Measurements from ENCODE around the gene NRXN3. TPM values are rescaled to one million over a fixed set of nuclear protein-coding genes. Genes with fewer than 3 reads are reported as not detected.

Gene NRXN3
- total and polyA plus RNA-seq, 4 donors = 1.4 to 8.3 (median 4.4) TPM

- H3K27ac ChIP-seq (ENCODE audit: low read depth in 1 of 2, low read length in 1 of 2) = no peak overlapping the region
- H3K4me3 ChIP-seq = no peak overlapping the region
- no peaks in the 10 kb centered on the region for H3K9me3 ChIP-seq (ENCODE audit: control insufficient read depth in 4 of 4, insufficient read depth in 3 of 4, low read length in 3 of 4)
- no peak for DNase-seq
- TF ChIP-seq CTCF (IDR thresholded peaks at IDR 0.05; ENCODE audit: control extremely low read depth, extremely low read depth) = no peak
- ATAC-seq (ENCODE audit: insufficient read depth, low FRiP score) = no peak
- H3K36me3 ChIP-seq (ENCODE audit: control insufficient read depth in 4 of 4, insufficient read depth in 4 of 4, low read length in 4 of 4) = no peaks in the 10 kb centered on the region
- H3K4me1 ChIP-seq (ENCODE audit: control insufficient read depth in 5 of 5, insufficient read depth in 5 of 5, low read length in 5 of 5) = peaks cover 0 to 27% (median 6%) of the 10 kb centered on the region in 5 donors
- H3K9ac ChIP-seq (ENCODE audit: insufficient read depth in 1 of 2, low read length in 2 of 2) = no peak overlapping the region
- H3K27me3 ChIP-seq (ENCODE audit: control insufficient read depth in 3 of 3, insufficient read depth in 3 of 3, low read length in 2 of 3) = no peaks in the 10 kb centered on the region
Observed at GRCh38 chr14:79599239-79599638, 1429.1 kb downstream of the NRXN3 start.

GRCh38 chr14:79600406-79600805, 1430.2 kb downstream of the NRXN3 start:
- H3K9me3 ChIP-seq (ENCODE audit: control insufficient read depth in 4 of 4, insufficient read depth in 3 of 4, low read length in 3 of 4) = no peaks in the 10 kb centered on the region
- H3K27ac ChIP-seq (ENCODE audit: low read depth in 1 of 2, low read length in 1 of 2) = no peak overlapping the region
- DNase-seq = no peak
- no peaks in the 10 kb centered on the region for H3K36me3 ChIP-seq (ENCODE audit: control insufficient read depth in 4 of 4, insufficient read depth in 4 of 4, low read length in 4 of 4)
- ATAC-seq (ENCODE audit: insufficient read depth, low FRiP score) = no peak
- H3K4me1 ChIP-seq (ENCODE audit: control insufficient read depth in 5 of 5, insufficient read depth in 5 of 5, low read length in 5 of 5) = peaks cover 0 to 27% (median 6%) of the 10 kb centered on the region in 5 donors
- no peak for TF ChIP-seq CTCF (IDR thresholded peaks at IDR 0.05; ENCODE audit: control extremely low read depth, extremely low read depth)
- no peak overlapping the region for H3K9ac ChIP-seq (ENCODE audit: insufficient read depth in 1 of 2, low read length in 2 of 2)
- 56 to 92% methylated on average over 3 of the region's 3 CpGs for WGBS, 2 donors
- H3K4me3 ChIP-seq = no peak overlapping the region
- no peaks in the 10 kb centered on the region for H3K27me3 ChIP-seq (ENCODE audit: control insufficient read depth in 3 of 3, insufficient read depth in 3 of 3, low read length in 2 of 3)

- Histone ChIP-seq H3K4me3 (no peak overlapping the region), H3K27ac (ENCODE audit: low read depth in 1 of 2, low read length in 1 of 2) (no peak overlapping the region), H3K36me3 (ENCODE audit: control insufficient read depth in 4 of 4, insufficient read depth in 4 of 4, low read length in 4 of 4) (no peaks in the 10 kb centered on the region), H3K27me3 (ENCODE audit: control insufficient read depth in 3 of 3, insufficient read depth in 3 of 3, low read length in 2 of 3) (no peaks in the 10 kb centered on the region), H3K9ac (ENCODE audit: insufficient read depth in 1 of 2, low read length in 2 of 2) (no peak overlapping the region), H3K9me3 (ENCODE audit: control insufficient read depth in 4 of 4, insufficient read depth in 3 of 4, low read length in 3 of 4) (no peaks in the 10 kb centered on the region), H3K4me1 (ENCODE audit: control insufficient read depth in 5 of 5, insufficient read depth in 5 of 5, low read length in 5 of 5) (peaks cover 0 to 35% (median 6%) of the 10 kb centered on the region in 5 donors)
- TF ChIP-seq CTCF (IDR thresholded peaks at IDR 0.05; ENCODE audit: control extremely low read depth, extremely low read depth) = no peak
- ATAC-seq (ENCODE audit: insufficient read depth, low FRiP score) (no peak), DNase-seq (peak in 1 of 3 donors; percentile 7)
- 71 to 90% methylated on average over 5 of the region's 5 CpGs for WGBS, 2 donors
Observed at GRCh38 chr14:79601579-79601978, 1431.4 kb downstream of the NRXN3 start.

- Histone ChIP-seq H3K4me1 (ENCODE audit: control insufficient read depth in 5 of 5, insufficient read depth in 5 of 5, low read length in 5 of 5) (peaks cover 0 to 35% (median 6%) of the 10 kb centered on the region in 5 donors), H3K4me3 (no peak overlapping the region), H3K9me3 (ENCODE audit: control insufficient read depth in 4 of 4, insufficient read depth in 3 of 4, low read length in 3 of 4) (no peaks in the 10 kb centered on the region), H3K27ac (ENCODE audit: low read depth in 1 of 2, low read length in 1 of 2) (no peak overlapping the region), H3K27me3 (ENCODE audit: control insufficient read depth in 3 of 3, insufficient read depth in 3 of 3, low read length in 2 of 3) (no peaks in the 10 kb centered on the region), H3K9ac (ENCODE audit: insufficient read depth in 1 of 2, low read length in 2 of 2) (no peak overlapping the region), H3K36me3 (ENCODE audit: control insufficient read depth in 4 of 4, insufficient read depth in 4 of 4, low read length in 4 of 4) (no peaks in the 10 kb centered on the region)
- WGBS, 2 donors = 82% methylated on average over 1 of the region's 1 CpG
- DNase-seq (peak in 2 of 3 donors; percentile 92 to 93), ATAC-seq (ENCODE audit: insufficient read depth, low FRiP score) (no peak)
- TF ChIP-seq CTCF (IDR thresholded peaks at IDR 0.05; ENCODE audit: control extremely low read depth, extremely low read depth) = no peak
Observed at GRCh38 chr14:79602045-79602444, 1431.9 kb downstream of the NRXN3 start.

All from lung (tissue), 12 donors.